Neural progenitor cell (in vitro differentiated cells): Measurements from ENCODE around the gene VDAC2.

Source experiments
- CTCF ChIP-seq: fragments of 200-600 bp; sonication (generic); IDR thresholded peaks from 2 replicates; pipeline ENCODE4 v1.5.1; 2017; ENCODE audit warnings: antibody characterized with exemption, mild to moderate bottlenecking
- EZH2 ChIP-seq: fragments of 200-600 bp; sonication (generic); IDR thresholded peaks from 2 replicates; pipeline ENCODE4 v1.6.1; 2017; ENCODE audit warnings: antibody characterized with exemption, mild to moderate bottlenecking, moderate library complexity
- EZH2phosphoT487 ChIP-seq: fragments of 200-600 bp; sonication (generic); IDR thresholded peaks from 2 replicates; pipeline ENCODE4 v1.6.1; 2017; ENCODE audit warnings: antibody characterized with exemption

- TF ChIP-seq CTCF: no peak
- no peak for TF ChIP-seq EZH2phosphoT487
- TF ChIP-seq EZH2: no peak
Observed at GRCh38 chr10:75168275-75168674, 42.3 kb upstream of the VDAC2 start.
